IMR-90 (cell line): Measurements from ENCODE around the gene TTC28. TPM values are rescaled to one million over a fixed set of nuclear protein-coding genes. Genes with fewer than 3 reads are reported as not detected.

Source experiments
- ATAC-seq: fragments of 200-7000 bp; cut with Tn5 transposase; 2 replicates; pipeline ENCODE4 v1.9.1; 2020; ENCODE audit warnings: low read depth, mild to moderate bottlenecking, moderate library complexity
- BruUV-seq: library from RNA; stranded (reverse); fragments of 400-500 nt; replicated peaks from 2 replicates; lab custom pipeline; 2021; lab: Mats Ljungman, UMichigan
- CTCF ChIA-PET: fragments of 300-600 bp; formaldehyde crosslinking; extraction: SDS; loops from one replicate; lab custom pipeline; 2021; ENCODE audit warnings: antibody characterized with exemption; lab: Yijun Ruan, JAX
- POLR2A ChIA-PET: fragments of 300-600 bp; sonication (Branson Sonifier 250); formaldehyde crosslinking; loops from one replicate; lab custom pipeline; 2022; ENCODE audit warnings: antibody characterized with exemption; ENCODE audit not compliant: unreplicated experiment; lab: Charles Lee
- DNase-seq: peaks from one replicate; pipeline ENCODE4 v3.0.0; 2013
- H2AFZ ChIP-seq: replicated peaks from 2 replicates; pipeline ENCODE3; 2013; ENCODE audit warnings: low read length, mild to moderate bottlenecking; ENCODE audit not compliant: poor library complexity
- H2AK5ac ChIP-seq: 2 replicates; pipeline ENCODE4 v1.6.1; 2013; ENCODE audit warnings: low read depth, low read length, inconsistent platforms
- H2AK9ac ChIP-seq: replicated peaks from 2 replicates; pipeline ENCODE3; 2013; ENCODE audit warnings: mild to moderate bottlenecking, low read depth, low read length, moderate library complexity; ENCODE audit not compliant: poor library complexity
- H2BK120ac ChIP-seq: 2 replicates; pipeline ENCODE4 v1.6.1; 2013; ENCODE audit warnings: low read depth, low read length, inconsistent platforms
- H2BK15ac ChIP-seq: 3 replicates; pipeline ENCODE4 v1.6.1; 2013; ENCODE audit warnings: low read depth, low read length, inconsistent platforms
- H2BK20ac ChIP-seq: 2 replicates; pipeline ENCODE4 v1.6.1; 2013; ENCODE audit warnings: low read depth, mild to moderate bottlenecking, inconsistent platforms, low read length, moderate library complexity
- H2BK5ac ChIP-seq: 2 replicates; pipeline ENCODE4 v1.6.1; 2013; ENCODE audit warnings: mild to moderate bottlenecking, low read depth, low read length, inconsistent platforms; ENCODE audit not compliant: poor library complexity, severe bottlenecking
- H3K14ac ChIP-seq: replicated peaks from 2 replicates; pipeline ENCODE4 v1.6.1; 2013; ENCODE audit warnings: low read depth, low read length, inconsistent platforms
- H3K18ac ChIP-seq: 2 replicates; pipeline ENCODE4 v1.6.1; 2013; ENCODE audit warnings: low read depth, low read length, control low read depth
- H3K23ac ChIP-seq: 2 replicates; pipeline ENCODE4 v1.6.1; 2013; ENCODE audit warnings: low read depth, low read length, inconsistent platforms
- H3K27ac ChIP-seq: 2 replicates; pipeline ENCODE4 v1.5.1; 2013; ENCODE audit warnings: mild to moderate bottlenecking, control low read depth, low read length; ENCODE audit not compliant: insufficient read depth
- H3K27me3 ChIP-seq: 2 replicates; pipeline ENCODE4 v1.6.1; 2013; ENCODE audit warnings: low read length; ENCODE audit not compliant: control insufficient read depth, insufficient read depth
- H3K36me3 ChIP-seq: 2 replicates; pipeline ENCODE4 v1.6.1; 2013; ENCODE audit warnings: low read length, mixed read lengths; ENCODE audit not compliant: control insufficient read depth, insufficient read depth
- H3K4ac ChIP-seq: 2 replicates; pipeline ENCODE4 v1.6.1; 2013; ENCODE audit warnings: low read depth, low read length, inconsistent platforms
- H3K4me1 ChIP-seq: 2 replicates; pipeline ENCODE4 v1.6.1; 2013; ENCODE audit warnings: low read length, mixed read lengths; ENCODE audit not compliant: control insufficient read depth, insufficient read depth
- H3K4me2 ChIP-seq: 2 replicates; pipeline ENCODE4 v1.6.1; 2013; ENCODE audit warnings: low read depth, mild to moderate bottlenecking, control low read depth, low read length, moderate library complexity
- H3K4me3 ChIP-seq: 2 replicates; pipeline ENCODE4 v1.5.1; 2013; ENCODE audit warnings: low read depth, mild to moderate bottlenecking, control low read depth, low read length, moderate library complexity; ENCODE audit not compliant: insufficient read depth
- H3K56ac ChIP-seq: 2 replicates; pipeline ENCODE4 v1.6.1; 2013; ENCODE audit warnings: low read length, inconsistent platforms; ENCODE audit not compliant: insufficient read depth; ENCODE audit errors: extremely low read depth
- H3K79me1 ChIP-seq, 2 experiments: 2 replicates each; pipeline ENCODE4 v1.6.1; 2013; ENCODE audit warnings: low read length in 2 of 2, inconsistent platforms in 1 of 2, low read depth in 1 of 2
- H3K9ac ChIP-seq: 2 replicates; pipeline ENCODE4 v1.6.1; 2013; ENCODE audit warnings: low read depth, low read length, control low read depth
- H3K9me1 ChIP-seq: 2 replicates; pipeline ENCODE4 v1.6.1; 2013; ENCODE audit warnings: low read length, inconsistent platforms; ENCODE audit not compliant: insufficient read depth
- H3K9me3 ChIP-seq: 2 replicates; pipeline ENCODE4 v1.6.1; 2013; ENCODE audit warnings: low read length; ENCODE audit not compliant: control insufficient read depth, insufficient read depth
- H4K20me1 ChIP-seq: 2 replicates; pipeline ENCODE4 v1.6.1; 2013; ENCODE audit warnings: low read length, inconsistent platforms; ENCODE audit not compliant: insufficient read depth
- H4K5ac ChIP-seq: 2 replicates; pipeline ENCODE4 v1.6.1; 2013; ENCODE audit warnings: mild to moderate bottlenecking, low read depth, low read length, control low read depth
- H4K8ac ChIP-seq, 2 experiments: 2 replicates each; pipeline ENCODE4 v1.6.1; 2013; ENCODE audit warnings: low read depth in 2 of 2, low read length in 2 of 2, control low read depth in 1 of 2, inconsistent platforms in 1 of 2
- H4K91ac ChIP-seq: 2 replicates; pipeline ENCODE4 v1.6.1; 2013; ENCODE audit warnings: low read depth, low read length, inconsistent platforms; ENCODE audit not compliant: insufficient read depth
- BHLHE40 ChIP-seq: fragments of 150-350 bp; IDR thresholded peaks from 2 replicates; pipeline ENCODE4 v1.6.1; 2016; ENCODE audit warnings: mild to moderate bottlenecking, low read depth, low read length
- FOS ChIP-seq: fragments of 150-350 bp; IDR thresholded peaks from 2 replicates; pipeline ENCODE4 v1.6.1; 2016; ENCODE audit warnings: low read depth, low read length
- WGBS, 2 experiments: methylation state at CpG; one replicate each; pipeline versions ENCODE4 v1.1.5 to v1.1.7; 2013; ENCODE audit warnings: missing lambda C conversion rate in 2 of 2; ENCODE audit not compliant: insufficient read length in 1 of 2; ENCODE audit errors: extremely low coverage in 2 of 2; 5-methylcytosine and 5-hydroxymethylcytosine counted together
- dilution Hi-C: fragments of 300-500 bp; cut with HindIII; formaldehyde crosslinking; loops from one replicate; pipeline ENCODE4 v1.14.3; 2018; ENCODE audit warnings: low sequenced_read_pairs; ENCODE audit not compliant: unreplicated experiment
- in situ Hi-C: fragments of 300-500 bp; cut with MboI; formaldehyde crosslinking; loops from 3 replicates; pipeline ENCODE4 v1.14.3; 2019; ENCODE audit warnings: low sequenced_read_pairs, inconsistent platforms, mixed read lengths
- intact Hi-C: fragments of 100-400 bp; cut with micrococcal nuclease; formaldehyde crosslinking; loops from 2 replicates; pipeline ENCODE4 v1.10.0; 2022
- polyA plus RNA-seq, 3 experiments: library from polyadenylated mRNA; depleted of rRNA; stranded (reverse); fragments of >200 nt; gene quantifications; 2 replicates each; pipeline ENCODE4 v1.2.3, GENCODE V29; 2012; ENCODE audit warnings: low replicate concordance in 1 of 3
- total RNA-seq: library from RNA; depleted of rRNA; stranded (reverse); fragments of >200 nt; gene quantifications from 2 replicates; pipeline ENCODE4 v1.2.3, GENCODE V29; 2012
- TF ChIP-seq, protein P1 (sequence below): fragments of 150-350 bp; IDR thresholded peaks from 2 replicates; pipeline ENCODE4 v1.6.1; 2016; ENCODE audit warnings: low read depth, mild to moderate bottlenecking, low read length, moderate library complexity, borderline replicate concordance

Gene TTC28
- total and polyA plus RNA-seq, 2 of the 4 experiments (the other 2 are of a cell fraction) = 5.6 to 13.3 TPM

DNA sequence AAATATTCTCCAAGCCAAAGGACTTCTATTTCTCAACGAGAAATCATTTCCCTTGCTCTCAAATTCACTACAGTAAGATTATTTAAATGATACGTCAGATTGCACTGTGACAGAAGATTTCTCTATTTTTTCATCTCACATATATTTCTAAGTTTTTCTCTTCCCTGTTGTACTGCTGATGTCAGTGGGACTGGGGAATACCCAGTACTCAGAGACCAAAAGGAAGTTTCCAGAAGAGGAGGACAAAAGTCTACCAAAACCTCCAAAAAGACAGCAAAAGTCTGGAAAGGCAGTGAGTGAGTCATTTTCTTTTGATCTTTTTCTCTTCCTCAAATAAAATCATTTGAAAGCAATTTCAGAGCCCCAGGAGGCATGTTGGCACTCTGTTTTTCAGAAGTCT, 610.8 kb downstream of the TTC28 start:
- dilution Hi-C loops = no loop called here
- Histone ChIP-seq H4K91ac (no peak overlapping the region), H3K36me3 (peaks cover 2% of the 10 kb centered on the region), H3K56ac (no peak overlapping the region), H2BK20ac (no peak overlapping the region), H2AK5ac (no peak overlapping the region), H3K9me3 (no peaks in the 10 kb centered on the region), H2BK15ac (no peak overlapping the region), H4K8ac (no peak overlapping the region), H3K18ac (no peak overlapping the region), H2BK120ac (no peak overlapping the region), H3K23ac (no peak overlapping the region), H3K4ac (no peak overlapping the region), H3K4me2 (no peak overlapping the region), H4K20me1 (no peaks in the 10 kb centered on the region), H3K4me3 (no peak overlapping the region), H3K79me1 (no peaks in the 10 kb centered on the region), H3K9ac (no peak overlapping the region), H3K14ac (no peak overlapping the region), H2BK5ac (no peak overlapping the region), H3K4me1 (peaks cover 2% of the 10 kb centered on the region; the same call in 1 of the 2 replicates), H3K27me3 (no peaks in the 10 kb centered on the region), H4K5ac (no peak overlapping the region), H3K27ac (no peak overlapping the region), H3K9me1 (no peaks in the 10 kb centered on the region; the same call in 1 of the 2 replicates), H2AFZ (no peak overlapping the region), H2AK9ac (no peak overlapping the region)
- DNase-seq (no peak), ATAC-seq (no peak)
- in situ Hi-C loops = loop anchor here (25.0 kb wide), 1 partner anchor 368 kb away; no protein-coding TSS in a partner anchor
- TF ChIP-seq BHLHE40 = no peak
- no peak for TF ChIP-seq FOS
- TF ChIP-seq, protein P1, sequence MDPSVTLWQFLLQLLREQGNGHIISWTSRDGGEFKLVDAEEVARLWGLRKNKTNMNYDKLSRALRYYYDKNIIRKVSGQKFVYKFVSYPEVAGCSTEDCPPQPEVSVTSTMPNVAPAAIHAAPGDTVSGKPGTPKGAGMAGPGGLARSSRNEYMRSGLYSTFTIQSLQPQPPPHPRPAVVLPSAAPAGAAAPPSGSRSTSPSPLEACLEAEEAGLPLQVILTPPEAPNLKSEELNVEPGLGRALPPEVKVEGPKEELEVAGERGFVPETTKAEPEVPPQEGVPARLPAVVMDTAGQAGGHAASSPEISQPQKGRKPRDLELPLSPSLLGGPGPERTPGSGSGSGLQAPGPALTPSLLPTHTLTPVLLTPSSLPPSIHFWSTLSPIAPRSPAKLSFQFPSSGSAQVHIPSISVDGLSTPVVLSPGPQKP = no peak
- no CpG with 5 or more reads among the region's 2 CpGs for WGBS, 2 experiments
- ChIA-PET CTCF (interaction anchor here (0.8 kb wide), 1 partner anchor 71 kb away, joined by 3 read pairs; no protein-coding TSS in a partner anchor), POLR2A (no interaction called here)
- BruUV-seq = no TSS peak
- intact Hi-C loops = no loop called here
